HFFc6 (cell line): ENCODE measurements around the gene C22orf15. TPM values are rescaled to one million over a fixed set of nuclear protein-coding genes. Genes with fewer than 3 reads are reported as not detected.

Source experiments
- DNase-seq: peaks from one replicate; pipeline ENCODE4 v3.0.0-alpha.2; 2018
- H3K27ac Mint-ChIP-seq: 2 replicates; pipeline ENCODE4 v1.8.0; 2020; ENCODE audit warnings: mild to moderate bottlenecking, mixed read lengths
- H3K27me3 Mint-ChIP-seq: 2 replicates; pipeline ENCODE4 v1.8.0; 2021; ENCODE audit warnings: mild to moderate bottlenecking, moderate library complexity, mixed read lengths; ENCODE audit not compliant: insufficient read depth
- H3K36me3 Mint-ChIP-seq: 2 replicates; pipeline ENCODE4 v1.8.0; 2021; ENCODE audit warnings: low read depth, mixed read lengths
- H3K4me1 Mint-ChIP-seq: 2 replicates; pipeline ENCODE4 v1.8.0; 2020; ENCODE audit warnings: low read depth, mixed read lengths
- H3K4me3 Mint-ChIP-seq: 2 replicates; pipeline ENCODE4 v1.8.0; 2020; ENCODE audit warnings: mild to moderate bottlenecking, moderate library complexity, mixed read lengths
- H3K9me3 Mint-ChIP-seq: 2 replicates; pipeline ENCODE4 v1.8.0; 2020; ENCODE audit warnings: mild to moderate bottlenecking, mixed read lengths
- total RNA-seq, 6 experiments: library from RNA; stranded (reverse); fragmentation: NEBNext Ultra II Directional; extraction: Animal tissue kit (Norgen Biotek cat#: 25700); gene quantifications; 2 replicates in 1 of 6; 3 replicates in 5 of 6; pipeline ENCODE4 v1.2.3, GENCODE V29; 2021
- TF ChIP-seq, protein P1 (sequence below): fragments of 200-600 bp; sonication (generic); IDR thresholded peaks from 2 replicates; pipeline ENCODE4 v1.5.0; 2021; ENCODE audit warnings: antibody characterized with exemption, mild to moderate bottlenecking

Gene C22orf15
- total RNA-seq, 6 experiments from 2014 or later: 0.48 to 4.0 (median 1.1) TPM

DNA sequence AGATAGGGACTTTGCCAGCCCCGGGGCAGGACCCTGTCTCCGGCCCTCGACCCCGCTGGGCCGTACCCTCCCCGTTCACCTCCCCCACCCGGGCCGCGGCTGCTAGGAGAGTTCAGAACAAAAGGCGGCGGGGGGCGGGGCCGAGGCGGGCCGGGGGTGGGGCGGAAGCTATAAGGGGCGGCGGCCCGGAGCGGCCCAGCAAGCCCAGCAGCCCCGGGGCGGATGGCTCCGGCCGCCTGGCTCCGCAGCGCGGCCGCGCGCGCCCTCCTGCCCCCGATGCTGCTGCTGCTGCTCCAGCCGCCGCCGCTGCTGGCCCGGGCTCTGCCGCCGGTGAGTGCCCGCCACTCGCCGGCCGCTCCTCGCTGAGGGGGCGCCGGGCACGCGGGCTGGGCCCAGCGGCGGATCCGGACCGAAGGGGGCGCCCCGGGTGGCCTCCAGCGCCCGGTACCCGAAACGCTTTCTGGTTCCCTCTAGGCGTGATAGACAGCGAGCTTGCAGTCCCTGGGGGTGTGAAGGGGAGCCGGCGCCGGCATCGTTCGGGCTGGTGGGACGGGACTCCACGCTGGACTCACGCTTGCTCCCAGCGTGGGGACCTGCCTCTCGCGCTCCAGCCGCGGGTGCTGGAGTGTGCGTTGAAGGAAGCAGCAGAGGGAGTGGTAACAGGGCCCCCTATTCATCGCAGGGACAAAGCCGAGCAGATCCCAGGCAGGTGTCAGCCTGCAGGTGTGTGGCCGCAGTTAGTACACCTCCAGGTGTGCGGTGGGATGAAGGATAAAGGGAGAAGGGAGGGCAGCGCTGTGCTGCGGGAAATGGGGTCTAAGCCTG lies 10.1 kb downstream of the C22orf15 start, which contains the start of gene MMP11:
Gene MMP11, plus strand, starts transcription at position 201 of the 825 bp plus-strand sequence. Its CDS starts 22 bp downstream, at position 223.
- no peaks in the 10 kb centered on the region for H3K9me3 Mint-ChIP-seq
- H3K36me3 Mint-ChIP-seq: no peaks in the 10 kb centered on the region
- H3K27me3 Mint-ChIP-seq: peaks cover 2% of the 10 kb centered on the region; the same call in 1 of the 2 replicates
- peak within 1 kb of the TSS; percentile 79 for H3K4me3 Mint-ChIP-seq
- TF ChIP-seq, protein P1, sequence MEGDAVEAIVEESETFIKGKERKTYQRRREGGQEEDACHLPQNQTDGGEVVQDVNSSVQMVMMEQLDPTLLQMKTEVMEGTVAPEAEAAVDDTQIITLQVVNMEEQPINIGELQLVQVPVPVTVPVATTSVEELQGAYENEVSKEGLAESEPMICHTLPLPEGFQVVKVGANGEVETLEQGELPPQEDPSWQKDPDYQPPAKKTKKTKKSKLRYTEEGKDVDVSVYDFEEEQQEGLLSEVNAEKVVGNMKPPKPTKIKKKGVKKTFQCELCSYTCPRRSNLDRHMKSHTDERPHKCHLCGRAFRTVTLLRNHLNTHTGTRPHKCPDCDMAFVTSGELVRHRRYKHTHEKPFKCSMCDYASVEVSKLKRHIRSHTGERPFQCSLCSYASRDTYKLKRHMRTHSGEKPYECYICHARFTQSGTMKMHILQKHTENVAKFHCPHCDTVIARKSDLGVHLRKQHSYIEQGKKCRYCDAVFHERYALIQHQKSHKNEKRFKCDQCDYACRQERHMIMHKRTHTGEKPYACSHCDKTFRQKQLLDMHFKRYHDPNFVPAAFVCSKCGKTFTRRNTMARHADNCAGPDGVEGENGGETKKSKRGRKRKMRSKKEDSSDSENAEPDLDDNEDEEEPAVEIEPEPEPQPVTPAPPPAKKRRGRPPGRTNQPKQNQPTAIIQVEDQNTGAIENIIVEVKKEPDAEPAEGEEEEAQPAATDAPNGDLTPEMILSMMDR: peak; percentile 34
- DNase-seq: no peak
- no peak within 1 kb of the TSS for H3K27ac Mint-ChIP-seq
- H3K4me1 Mint-ChIP-seq: peaks cover 19% of the 10 kb centered on the region

- peaks cover 19% of the 10 kb centered on the region for H3K4me1 Mint-ChIP-seq
Observed at GRCh38 chr22:23773483-23774113, 10.8 kb downstream of the C22orf15 start.

DNA sequence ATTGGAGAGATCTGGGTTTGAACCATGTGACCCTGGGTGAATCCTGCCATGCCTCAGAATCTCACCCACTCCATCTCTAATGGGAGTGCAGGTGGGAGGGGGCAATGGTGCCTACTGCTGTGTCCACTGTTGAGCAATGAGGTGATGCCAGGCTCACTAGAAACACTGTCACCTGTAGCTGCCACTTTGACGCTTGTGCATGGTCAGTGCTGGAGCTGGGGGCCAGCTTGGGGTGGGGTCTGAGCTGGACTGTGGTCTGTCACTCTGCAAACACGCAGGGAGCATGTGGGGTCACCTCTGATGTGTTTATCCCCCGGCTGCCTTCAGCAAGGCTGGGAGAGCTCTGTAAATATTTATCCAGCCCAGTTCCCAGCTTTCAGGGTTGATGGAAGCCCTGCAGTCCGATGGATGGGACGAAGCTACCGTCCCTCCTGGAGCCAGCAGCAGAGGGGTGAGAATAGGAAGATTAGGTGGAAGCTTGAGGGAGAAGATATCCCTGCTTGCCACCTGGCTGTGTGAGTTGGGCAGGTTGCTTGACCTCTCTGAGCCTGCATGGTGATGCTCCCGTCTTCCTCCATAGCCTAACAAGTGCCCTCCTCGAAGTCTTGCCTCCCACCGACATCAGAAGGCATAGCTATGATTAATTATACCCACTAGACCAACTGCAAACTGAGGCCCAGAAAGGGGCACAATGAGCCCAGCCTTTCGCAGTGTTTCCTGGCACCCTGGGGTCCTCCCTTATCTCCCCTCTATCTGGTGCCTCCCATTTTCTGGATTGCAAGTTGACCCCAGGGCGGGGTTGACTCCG lies 11.5 kb downstream of the C22orf15 start:
- TF ChIP-seq, protein P1: no peak
- Mint-ChIP-seq H3K27ac (no peak overlapping the region), H3K4me1 (peaks cover 19% of the 10 kb centered on the region), H3K27me3 (peaks cover 4% of the 10 kb centered on the region; the same call in 1 of the 2 replicates), H3K36me3 (no peaks in the 10 kb centered on the region), H3K4me3 (no peak overlapping the region), H3K9me3 (no peaks in the 10 kb centered on the region)
- DNase-seq: no peak

More at GRCh38 chr22:23773483-23774113, 10.8 kb downstream of the C22orf15 start:
- Mint-ChIP-seq H3K4me3 (peak overlapping the region; percentile 79), H3K27me3 (peaks cover 4% of the 10 kb centered on the region; the same call in 1 of the 2 replicates), H3K36me3 (no peaks in the 10 kb centered on the region), H3K9me3 (no peaks in the 10 kb centered on the region), H3K27ac (no peak overlapping the region)
- TF ChIP-seq, protein P1: no peak
- DNase-seq: no peak

- no peaks in the 10 kb centered on the region for H3K9me3 Mint-ChIP-seq
- DNase-seq: peak; percentile 29
- H3K4me1 Mint-ChIP-seq: peaks cover 19% of the 10 kb centered on the region
- TF ChIP-seq, protein P1: no peak
- no peak overlapping the region for H3K27ac Mint-ChIP-seq
- H3K36me3 Mint-ChIP-seq: no peaks in the 10 kb centered on the region
- no peak overlapping the region for H3K4me3 Mint-ChIP-seq
- peaks cover 4% of the 10 kb centered on the region; the same call in 1 of the 2 replicates for H3K27me3 Mint-ChIP-seq
Observed at GRCh38 chr22:23774922-23775436, 12.2 kb downstream of the C22orf15 start.

DNA sequence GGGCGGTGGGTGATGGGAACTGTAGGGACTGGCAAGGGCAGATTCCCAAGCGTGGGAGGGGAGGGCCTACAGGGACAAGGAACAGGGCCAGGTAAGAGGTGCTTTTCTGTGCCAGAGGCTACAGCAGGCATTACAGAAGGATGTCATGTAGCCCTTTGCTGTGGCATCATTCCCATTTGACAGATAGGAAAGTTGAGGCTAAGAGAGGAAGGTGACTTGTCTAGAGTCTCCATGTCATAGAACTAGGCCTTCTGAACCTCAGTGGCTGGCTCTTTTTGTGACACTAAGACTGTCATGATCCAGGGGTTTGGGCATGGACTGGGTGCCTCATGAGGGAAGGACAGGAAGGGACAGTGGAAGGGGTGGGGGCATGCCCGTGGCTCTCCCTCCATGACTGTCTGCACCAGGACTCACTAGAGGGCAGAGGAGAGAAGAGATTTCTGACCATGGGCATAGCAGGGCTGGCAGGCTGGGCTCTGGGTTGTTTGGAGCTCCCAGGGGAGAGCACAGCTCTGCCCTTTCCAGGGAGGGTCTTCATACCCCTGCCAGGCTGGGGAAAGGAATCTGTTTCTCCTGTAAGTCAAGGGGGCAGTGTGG lies 13.1 kb downstream of the C22orf15 start:
- Mint-ChIP-seq H3K4me3 (no peak overlapping the region), H3K36me3 (no peaks in the 10 kb centered on the region), H3K27me3 (peaks cover 4% of the 10 kb centered on the region; the same call in 1 of the 2 replicates), H3K4me1 (peaks cover 21% of the 10 kb centered on the region), H3K9me3 (no peaks in the 10 kb centered on the region), H3K27ac (no peak overlapping the region)
- no peak for DNase-seq
- TF ChIP-seq, protein P1: peak; percentile 18; the same call in 1 of the 2 replicates
